Right atrium auricular region (tissue), 2 donors: ENCODE data around the gene NLRC3. TPM values are rescaled to one million over a fixed set of nuclear protein-coding genes. Genes with fewer than 3 reads are reported as not detected.

Experiments
- DNase-seq: peaks from one replicate; pipeline ENCODE4 v3.0.0-alpha.2; 2019; ENCODE audit warnings: low spot score
- H3K27ac ChIP-seq, 2 donors: fragments of 200-600 bp; sonication (generic); 1 replicate in 1 of 2; 2 replicates in 1 of 2; pipeline ENCODE4 v1.5.1; 2016 to 2019
- H3K27me3 ChIP-seq, 2 donors: fragments of 200-600 bp; sonication (generic); one replicate each; pipeline versions ENCODE4 v1.5.1 to v1.6.0; 2017 to 2019
- H3K36me3 ChIP-seq: fragments of 200-600 bp; sonication (generic); one replicate; pipeline ENCODE4 v1.5.1; 2016
- H3K4me1 ChIP-seq, 2 donors: fragments of 200-600 bp; sonication (generic); one replicate each; pipeline versions ENCODE4 v1.5.1 to v1.6.0; 2017 to 2019
- H3K4me3 ChIP-seq, 2 donors: fragments of 200-600 bp; sonication (generic); 1 replicate in 1 of 2; 2 replicates in 1 of 2; pipeline ENCODE4 v1.5.1; 2017 to 2019; ENCODE audit warnings: mild to moderate bottlenecking in 1 of 2, moderate library complexity in 1 of 2
- H3K9me3 ChIP-seq, 2 donors: fragments of 200-600 bp; sonication (generic); one replicate each; pipeline ENCODE4 v1.5.1; 2019
- CTCF ChIP-seq, 2 donors: fragments of 200-600 bp; sonication (generic); IDR thresholded peaks; one replicate each; pipeline ENCODE4 v1.5.1; 2019; ENCODE audit warnings: antibody characterized with exemption in 2 of 2
- total RNA-seq, 2 donors: library from RNA; depleted of rRNA; stranded (reverse); fragments of >200 nt; gene quantifications; one replicate each; pipeline ENCODE4 v1.1.0, GENCODE V29; 2016

The NLRC3 gene
- total RNA-seq, 2 donors from 2014 or later = 0.85 to 1.1 TPM

GRCh38 chr16:3591436-3591803 lies 14.2 kb upstream of the NLRC3 start:
- no peak for TF ChIP-seq CTCF (IDR thresholded peaks at IDR 0.05)
- Histone ChIP-seq H3K27ac (no peak overlapping the region), H3K36me3 (no peaks in the 10 kb centered on the region), H3K4me3 (no peak overlapping the region), H3K27me3 (no peaks in the 10 kb centered on the region), H3K4me1 (peaks cover 0 to 13% of the 10 kb centered on the region in 2 donors), H3K9me3 (no peaks in the 10 kb centered on the region)
- no peak for DNase-seq

- TF ChIP-seq CTCF (IDR thresholded peaks at IDR 0.05) = no peak
- no peak overlapping the region for H3K27ac ChIP-seq
- no peak for DNase-seq
- H3K4me3 ChIP-seq = no peak overlapping the region
- H3K4me1 ChIP-seq = peaks cover 0 to 13% of the 10 kb centered on the region in 2 donors
- H3K36me3 ChIP-seq = no peaks in the 10 kb centered on the region
- H3K9me3 ChIP-seq = no peaks in the 10 kb centered on the region
- no peaks in the 10 kb centered on the region for H3K27me3 ChIP-seq
Measured at GRCh38 chr16:3590736-3591435, 13.7 kb upstream of the NLRC3 start.

GRCh38 chr16:3589991-3590701 lies 12.9 kb upstream of the NLRC3 start:
- Histone ChIP-seq H3K4me3 (no peak overlapping the region), H3K4me1 (peaks cover 0 to 13% of the 10 kb centered on the region in 2 donors), H3K27ac (no peak overlapping the region), H3K9me3 (no peaks in the 10 kb centered on the region), H3K36me3 (no peaks in the 10 kb centered on the region), H3K27me3 (no peaks in the 10 kb centered on the region)
- DNase-seq = no peak
- TF ChIP-seq CTCF (IDR thresholded peaks at IDR 0.05) = no peak

DNA sequence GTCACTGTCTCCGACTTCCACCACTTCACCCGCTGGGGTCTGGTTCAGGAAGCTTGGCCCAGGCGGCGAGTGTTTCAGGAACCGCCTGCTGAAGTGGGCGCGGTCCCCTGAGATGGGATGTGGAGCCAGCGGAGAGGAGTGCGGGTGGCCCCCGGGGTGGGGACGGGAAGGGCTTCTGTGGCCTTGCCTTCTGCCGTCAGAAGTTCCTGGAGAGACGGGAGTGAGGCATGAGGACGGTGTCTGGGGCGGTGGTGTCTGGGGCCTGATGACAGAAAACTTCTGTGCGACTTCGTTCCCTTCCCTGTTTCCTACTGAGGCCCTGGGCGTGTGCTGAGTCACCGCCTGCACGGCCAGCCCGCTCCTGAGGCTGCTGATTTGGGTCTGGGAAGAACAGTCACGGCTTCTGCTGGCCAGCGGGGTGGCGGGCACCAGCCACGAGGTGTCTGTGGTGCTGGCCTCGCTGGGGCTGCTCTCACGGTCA lies 12.3 kb upstream of the NLRC3 start:
- no peak for TF ChIP-seq CTCF (IDR thresholded peaks at IDR 0.05)
- Histone ChIP-seq H3K4me3 (no peak overlapping the region), H3K9me3 (no peaks in the 10 kb centered on the region), H3K27me3 (no peaks in the 10 kb centered on the region), H3K27ac (no peak overlapping the region), H3K4me1 (peaks cover 0 to 13% of the 10 kb centered on the region in 2 donors), H3K36me3 (no peaks in the 10 kb centered on the region)
- no peak for DNase-seq

DNA sequence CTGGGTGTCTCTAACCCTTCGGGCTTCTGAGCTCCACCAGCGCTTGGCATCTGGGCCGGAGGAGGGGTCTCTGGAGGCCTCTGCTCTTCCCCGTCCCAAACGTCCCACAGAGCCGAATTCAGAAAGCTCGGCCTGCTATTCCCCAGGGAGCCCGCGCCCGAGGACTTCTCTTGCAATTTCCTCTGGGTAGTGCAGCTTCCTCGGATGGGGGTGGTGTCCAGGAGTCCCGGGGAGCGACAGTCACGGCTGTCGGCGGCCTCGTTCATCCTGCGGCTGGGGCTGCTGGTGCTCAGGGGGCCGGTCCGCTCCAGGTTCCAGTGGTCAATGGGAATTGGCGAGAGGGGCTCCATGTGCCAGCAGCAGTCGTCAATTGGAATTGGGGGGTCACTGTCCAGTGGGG lies 11.8 kb upstream of the NLRC3 start:
- Histone ChIP-seq H3K4me3 (no peak overlapping the region), H3K36me3 (no peaks in the 10 kb centered on the region), H3K9me3 (no peaks in the 10 kb centered on the region), H3K4me1 (peaks cover 0 to 13% of the 10 kb centered on the region in 2 donors), H3K27me3 (no peaks in the 10 kb centered on the region), H3K27ac (no peak overlapping the region)
- DNase-seq = no peak
- TF ChIP-seq CTCF (IDR thresholded peaks at IDR 0.05) = no peak
